ENCODE data around the gene ERBB4.

The ERBB4 gene

DNA sequence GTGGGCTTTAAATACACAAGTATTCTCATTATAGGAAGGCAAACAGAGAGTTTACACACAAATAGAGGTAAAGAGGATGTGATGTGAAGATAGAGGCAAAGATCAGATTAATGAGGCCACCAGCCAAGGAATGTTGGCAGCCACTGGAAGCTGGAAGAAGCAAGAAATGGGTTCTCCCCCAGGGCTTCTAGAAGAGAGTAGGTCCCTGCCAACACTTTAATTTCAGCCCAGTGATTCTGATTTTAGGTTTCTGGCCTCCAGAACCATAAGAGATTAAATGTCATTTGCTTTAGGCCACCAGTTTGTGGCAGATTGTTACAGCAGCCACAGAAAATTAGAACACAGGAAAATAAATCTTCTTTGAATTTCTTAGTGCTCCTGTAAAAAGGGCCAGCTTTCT lies 1065.5 kb downstream of the ERBB4 start:
- no peak for DNase-seq (ENCODE audit: low read depth in 3 of 3)

DNA sequence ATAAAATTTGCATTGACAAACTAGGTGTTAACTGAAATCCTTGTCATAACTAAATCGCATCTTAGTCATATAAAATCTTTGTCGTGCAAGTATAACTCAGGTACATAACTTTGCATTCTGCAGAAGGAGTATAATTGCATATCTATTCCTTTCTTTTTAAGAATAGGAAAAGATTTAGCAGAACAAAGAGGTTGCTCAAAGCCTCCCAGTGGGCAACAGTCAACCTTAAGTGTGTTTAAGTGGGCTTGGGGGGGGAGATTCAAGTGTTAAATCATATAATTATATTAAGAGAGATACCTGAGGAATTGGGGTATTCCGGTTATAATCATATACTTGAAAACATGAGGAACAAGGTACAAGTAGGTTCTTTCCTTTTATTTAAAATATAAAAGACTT lies 1068.9 kb downstream of the ERBB4 start:
- no peak for DNase-seq (ENCODE audit: low read depth in 3 of 3)

- DNase-seq (ENCODE audit: low read depth in 3 of 3): no peak
Observed at GRCh38 chr2:211468877-211469663, 1069.5 kb downstream of the ERBB4 start.

DNA sequence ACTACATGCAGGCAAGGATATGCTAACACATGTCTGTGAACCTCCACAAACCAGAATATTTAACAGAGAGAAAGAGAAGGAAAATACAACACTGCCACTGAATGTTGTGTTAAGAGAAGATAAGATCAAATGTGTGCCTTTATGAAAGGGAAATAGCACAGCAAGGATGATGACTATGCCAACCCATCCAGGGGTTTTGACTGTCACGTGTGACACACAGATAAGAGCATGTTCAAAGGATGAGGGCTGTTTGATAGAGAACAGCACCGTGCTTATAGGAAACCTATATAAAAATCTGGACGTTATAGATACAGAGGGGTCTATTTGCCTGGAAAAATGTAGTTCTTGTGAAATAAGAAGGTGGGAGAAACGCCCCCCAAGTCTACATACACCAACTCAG lies 1070.4 kb downstream of the ERBB4 start:
- no peak for DNase-seq (ENCODE audit: low read depth in 3 of 3)

- no peak for DNase-seq (ENCODE audit: low read depth in 3 of 3)
Observed at GRCh38 chr2:211463397-211463796, 1075.2 kb downstream of the ERBB4 start.

DNA sequence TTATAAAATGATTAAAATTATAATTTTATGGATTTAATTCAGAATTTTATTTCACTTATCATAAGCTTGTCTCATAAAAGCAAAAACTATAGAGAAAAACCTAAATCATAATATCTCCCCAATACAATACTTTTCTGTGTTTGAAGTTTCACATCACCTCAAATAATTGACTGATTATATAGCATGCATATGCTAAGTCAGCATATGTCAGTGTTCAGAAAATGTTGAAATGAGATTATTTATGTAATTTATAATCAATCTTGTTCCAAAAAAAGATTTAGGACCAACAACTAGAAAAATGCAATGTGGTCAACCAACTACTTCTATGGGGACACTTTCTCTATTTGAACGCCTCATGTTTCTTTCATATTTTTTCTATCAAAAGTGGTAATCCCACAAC lies 1079.6 kb downstream of the ERBB4 start:
- DNase-seq (ENCODE audit: low read depth in 3 of 3): no peak

DNA sequence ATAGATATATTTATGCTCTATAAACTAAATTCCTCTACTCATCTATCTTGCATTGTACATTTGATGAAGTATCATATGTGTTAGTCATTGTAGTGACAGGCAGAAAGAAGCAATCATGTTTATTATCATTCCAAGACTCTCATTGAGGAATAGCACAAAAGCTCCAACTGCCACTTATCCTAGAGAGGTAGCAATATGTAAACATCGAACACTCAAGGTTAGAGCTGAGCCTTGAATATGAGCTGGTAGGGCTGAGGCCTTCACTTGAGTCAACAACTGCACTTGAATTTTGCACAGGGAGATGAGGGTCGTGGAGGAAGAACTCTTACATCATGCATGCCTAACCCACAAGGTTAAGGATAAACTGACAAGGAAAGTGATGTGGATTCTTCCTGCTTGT lies 1081.3 kb downstream of the ERBB4 start:
- no peak for DNase-seq (ENCODE audit: low read depth in 3 of 3)

- peak in 1 of 3 experiments; percentile 2 for DNase-seq (ENCODE audit: low read depth in 3 of 3)
Observed at GRCh38 chr2:211455216-211455841, 1083.3 kb downstream of the ERBB4 start.

- no peak for DNase-seq (ENCODE audit: low read depth in 3 of 3)
Observed at GRCh38 chr2:211454679-211455078, 1083.9 kb downstream of the ERBB4 start.

- DNase-seq (ENCODE audit: low read depth in 3 of 3): no peak
Observed at GRCh38 chr2:211453311-211453887, 1085.2 kb downstream of the ERBB4 start.

DNA sequence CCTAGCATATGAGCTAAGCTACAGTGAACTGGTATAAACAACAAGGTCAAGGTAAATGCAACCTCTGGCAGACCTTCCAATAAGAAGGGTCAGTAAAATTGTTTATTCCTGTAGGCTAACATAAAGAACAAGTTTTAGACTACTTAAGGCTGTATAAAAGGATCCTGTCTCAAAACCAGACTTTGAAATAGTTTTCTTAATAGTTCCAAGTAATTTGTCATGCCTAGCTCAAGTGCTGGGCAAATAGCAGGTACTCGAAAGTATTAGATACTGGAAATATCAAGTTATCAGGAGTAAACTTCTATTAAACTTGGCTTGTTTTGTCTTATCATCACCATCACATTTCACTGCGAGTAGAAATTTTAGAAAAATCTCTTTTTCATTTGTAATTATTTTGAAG lies 1087.0 kb downstream of the ERBB4 start:
- no peak for DNase-seq (ENCODE audit: low read depth in 3 of 3)

- DNase-seq (ENCODE audit: low read depth in 3 of 3): no peak
Observed at GRCh38 chr2:211449819-211450218, 1088.8 kb downstream of the ERBB4 start.

GRCh38 chr2:211447548-211447947 lies 1091.1 kb downstream of the ERBB4 start:
- no peak for DNase-seq (ENCODE audit: low read depth in 3 of 3)

GRCh38 chr2:211440107-211440506 lies 1098.5 kb downstream of the ERBB4 start:
- DNase-seq (ENCODE audit: low read depth in 3 of 3): no peak

GRCh38 chr2:211439011-211439410 lies 1099.6 kb downstream of the ERBB4 start:
- DNase-seq (ENCODE audit: low read depth in 3 of 3): no peak

DNA sequence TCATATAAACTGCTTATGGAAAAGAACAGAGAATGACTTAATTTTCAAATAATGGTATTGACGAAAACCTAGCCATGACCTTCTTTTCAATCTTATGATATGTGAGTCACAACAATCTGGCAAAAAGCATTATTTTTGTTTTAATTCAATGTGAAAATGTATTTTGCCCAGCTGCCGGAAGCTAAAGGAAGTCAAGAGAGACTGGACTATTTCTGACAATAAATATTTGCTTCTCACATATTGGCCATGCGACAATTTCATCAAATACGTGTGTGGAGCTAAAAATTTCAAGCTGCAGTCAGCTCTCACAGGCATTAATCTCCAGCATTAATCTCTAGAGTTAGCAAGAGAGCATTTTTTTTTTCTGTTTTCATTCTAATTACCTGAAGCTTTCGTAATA lies 1101.2 kb downstream of the ERBB4 start:
- no peak for DNase-seq (ENCODE audit: low read depth in 3 of 3)

DNA sequence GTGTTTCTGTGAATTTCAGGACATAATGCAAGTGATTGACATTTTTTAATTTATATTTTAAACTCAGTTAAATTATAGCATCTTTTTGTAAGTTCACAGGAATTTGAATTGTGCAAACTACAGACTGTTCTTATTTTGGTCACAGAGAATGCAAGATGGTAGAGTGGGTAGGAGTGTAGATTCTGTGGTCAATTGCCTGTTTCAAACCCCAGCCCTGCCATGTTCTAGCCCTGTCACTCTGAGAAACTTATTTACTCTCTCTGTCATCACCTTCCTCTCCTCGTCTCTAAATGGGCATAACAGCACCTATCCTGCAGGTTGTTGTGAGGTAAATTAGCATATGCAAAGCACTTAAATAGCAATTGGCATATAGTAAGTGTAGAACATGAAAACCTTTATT lies 1102.4 kb downstream of the ERBB4 start:
- no peak for DNase-seq (ENCODE audit: low read depth in 3 of 3)

DNA sequence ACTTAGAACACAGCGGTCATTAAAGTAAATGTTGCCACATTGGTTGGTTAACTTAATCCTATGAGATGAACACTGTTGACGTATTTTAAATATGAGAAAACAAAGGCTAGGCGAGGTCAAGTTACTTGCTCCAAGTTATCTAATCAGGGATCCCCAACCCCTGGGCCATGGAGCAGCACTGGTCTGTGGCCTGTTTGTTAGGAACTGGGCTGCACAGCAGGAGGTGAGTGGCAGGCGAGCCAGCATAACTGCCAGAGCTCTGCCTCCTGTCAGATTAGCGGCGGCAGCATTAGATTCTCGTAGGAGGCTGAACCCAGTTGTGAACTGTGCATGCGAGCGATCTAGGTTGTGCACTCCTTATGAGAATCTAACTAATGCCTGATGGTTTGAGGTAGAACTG lies 1103.3 kb downstream of the ERBB4 start:
- no peak for DNase-seq (ENCODE audit: low read depth in 3 of 3)

- no peak for DNase-seq (ENCODE audit: low read depth in 3 of 3)
Observed at GRCh38 chr2:211434773-211435172, 1103.8 kb downstream of the ERBB4 start.

GRCh38 chr2:211429256-211429920 lies 1109.2 kb downstream of the ERBB4 start:
- DNase-seq (ENCODE audit: low read depth in 3 of 3): no peak

DNA sequence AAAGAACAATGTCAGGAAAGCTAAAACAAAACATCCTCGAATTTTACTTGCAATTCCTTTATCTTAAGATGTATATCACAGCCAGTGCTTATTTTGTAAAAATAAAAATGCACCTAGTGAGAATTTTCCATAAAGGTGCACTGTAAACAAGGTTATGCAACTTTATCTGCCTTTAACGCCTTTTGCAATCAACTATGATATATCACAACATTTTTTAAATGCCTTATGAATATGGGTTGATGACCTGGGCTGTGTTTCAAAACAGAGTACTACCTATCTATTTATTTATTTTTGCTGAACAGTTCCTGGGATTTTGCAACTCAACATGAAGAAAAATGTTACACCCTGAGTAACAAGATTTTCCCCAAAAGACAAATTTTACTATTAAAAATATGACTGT lies 1112.4 kb downstream of the ERBB4 start:
- DNase-seq (ENCODE audit: low read depth in 3 of 3): no peak

- no peak for DNase-seq (ENCODE audit: low read depth in 3 of 3)
Observed at GRCh38 chr2:211423018-211423417, 1115.6 kb downstream of the ERBB4 start.

DNA sequence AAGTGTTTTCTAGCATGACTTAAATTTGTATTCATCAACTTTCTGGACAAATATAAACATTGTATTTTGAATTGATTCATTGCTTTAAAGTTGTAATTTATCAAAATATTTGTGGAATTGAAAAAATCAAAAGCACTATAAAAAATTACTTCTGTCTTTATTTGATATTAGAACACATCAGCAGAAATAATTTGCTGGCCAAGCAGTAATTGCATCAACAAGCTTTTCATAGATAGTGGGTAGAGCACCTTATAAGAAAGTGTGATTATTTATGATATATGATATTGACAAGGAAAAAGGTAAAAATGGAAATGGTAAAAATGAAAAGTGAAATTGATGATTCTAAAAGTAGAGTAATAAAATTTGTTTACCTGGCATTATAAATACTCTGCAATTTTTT lies 1121.1 kb downstream of the ERBB4 start:
- DNase-seq (ENCODE audit: low read depth in 3 of 3): no peak

All from stimulated activated CD4-positive, alpha-beta T cell treated with anti-CD3 and anti-CD28 coated beads, TNF-alpha, amount 100 ng/mL, for 24 hours (primary cell).